Gastrocnemius medialis (tissue), 4 donors: ENCODE results near the gene VWA7. TPM values are rescaled to one million over a fixed set of nuclear protein-coding genes. Genes with fewer than 3 reads are reported as not detected.

Source experiments
- ATAC-seq, 2 donors: fragments of 150-250 bp; one replicate each; pipeline ENCODE4 v1.9.1; 2016
- DNase-seq, 2 donors: peaks; one replicate each; pipeline ENCODE4 v3.0.0-alpha.2; 2019
- H3K27ac ChIP-seq, 4 donors: fragments of 200-600 bp; sonication (generic); 1 replicate in 1 of 4; 2 replicates in 3 of 4; pipeline ENCODE4 v1.5.1; 2016 to 2018; ENCODE audit warnings: mild to moderate bottlenecking in 2 of 4, moderate library complexity in 1 of 4
- H3K27me3 ChIP-seq, 3 donors: fragments of 200-600 bp; sonication (generic) in 2 of 3; 1 replicate in 1 of 3; 2 replicates in 2 of 3; pipeline versions ENCODE4 v1.5.1 to v1.6.0; 2016 to 2019; ENCODE audit warnings: mild to moderate bottlenecking in 1 of 3, moderate library complexity in 1 of 3
- H3K36me3 ChIP-seq, 2 donors: fragments of 200-600 bp; sonication (generic) in 1 of 2; one replicate each; pipeline ENCODE4 v1.5.1; 2017 to 2018
- H3K4me1 ChIP-seq, 2 donors: fragments of 200-600 bp; sonication (generic) in 1 of 2; one replicate each; pipeline ENCODE4 v1.5.1; 2016 to 2017; ENCODE audit warnings: mild to moderate bottlenecking in 2 of 2
- H3K4me3 ChIP-seq, 4 donors: fragments of 200-600 bp; sonication (generic) in 3 of 4; 1 replicate in 1 of 4; 2 replicates in 3 of 4; pipeline ENCODE4 v1.5.1; 2016 to 2019; ENCODE audit warnings: mild to moderate bottlenecking in 2 of 4
- H3K9me3 ChIP-seq, 3 donors: fragments of 200-600 bp; sonication (generic) in 2 of 3; 1 replicate in 1 of 3; 2 replicates in 2 of 3; pipeline ENCODE4 v1.5.1; 2016 to 2019
- POLR2A ChIP-seq, 2 donors: fragments of 450-650 bp; IDR thresholded peaks; one replicate each; pipeline ENCODE4 v1.6.1; 2017; ENCODE audit warnings: antibody characterized with exemption in 2 of 2, mild to moderate bottlenecking in 2 of 2, moderate library complexity in 2 of 2
- in situ Hi-C, 4 donors: fragments of 200-750 bp; cut with MboI; loops; one replicate each; pipeline versions ENCODE4 v1.15.0 to v1.8.0; 2017; ENCODE audit warnings: low sequenced_read_pairs in 4 of 4
- intact Hi-C: fragments of 100-400 bp; cut with DNase I; formaldehyde crosslinking; loops from one replicate; pipeline ENCODE4 v1.15.1; 2023; ENCODE audit warnings: low total_unique reads
- total RNA-seq, 4 donors: library from RNA; depleted of rRNA; stranded (reverse); fragments of >200 nt; gene quantifications; one replicate each; pipeline versions ENCODE4 v1.1.0 to v1.2.3, GENCODE V29; 2016
- TF ChIP-seq, protein P1 (sequence below), 5 experiments: fragments of 450-650 bp in 3 of 5; fragments of 200-600 bp in 2 of 5; sonication (generic) in 2 of 5; IDR thresholded peaks in 4 of 5; conservative IDR thresholded peaks in 1 of 5; 1 replicate in 4 of 5; 2 replicates in 1 of 5; pipeline ENCODE4 v1.5.1; 2016 to 2019; ENCODE audit warnings: antibody characterized with exemption in 5 of 5, mild to moderate bottlenecking in 3 of 5, moderate library complexity in 3 of 5

Gene VWA7
- total RNA-seq, 4 donors from 2014 or later, result 2.0 to 7.8 (median 4.7) TPM

- H3K27ac ChIP-seq, result no peak overlapping the region
- no peaks in the 10 kb centered on the region for H3K27me3 ChIP-seq
- ATAC-seq (no peak), DNase-seq (no peak)
- in situ Hi-C loops, result no loop called here
- peaks cover 16 to 18% of the 10 kb centered on the region in 2 donors for H3K4me1 ChIP-seq
- no peak for TF ChIP-seq POLR2A (IDR thresholded peaks at IDR 0.05)
- TF ChIP-seq, protein P1, sequence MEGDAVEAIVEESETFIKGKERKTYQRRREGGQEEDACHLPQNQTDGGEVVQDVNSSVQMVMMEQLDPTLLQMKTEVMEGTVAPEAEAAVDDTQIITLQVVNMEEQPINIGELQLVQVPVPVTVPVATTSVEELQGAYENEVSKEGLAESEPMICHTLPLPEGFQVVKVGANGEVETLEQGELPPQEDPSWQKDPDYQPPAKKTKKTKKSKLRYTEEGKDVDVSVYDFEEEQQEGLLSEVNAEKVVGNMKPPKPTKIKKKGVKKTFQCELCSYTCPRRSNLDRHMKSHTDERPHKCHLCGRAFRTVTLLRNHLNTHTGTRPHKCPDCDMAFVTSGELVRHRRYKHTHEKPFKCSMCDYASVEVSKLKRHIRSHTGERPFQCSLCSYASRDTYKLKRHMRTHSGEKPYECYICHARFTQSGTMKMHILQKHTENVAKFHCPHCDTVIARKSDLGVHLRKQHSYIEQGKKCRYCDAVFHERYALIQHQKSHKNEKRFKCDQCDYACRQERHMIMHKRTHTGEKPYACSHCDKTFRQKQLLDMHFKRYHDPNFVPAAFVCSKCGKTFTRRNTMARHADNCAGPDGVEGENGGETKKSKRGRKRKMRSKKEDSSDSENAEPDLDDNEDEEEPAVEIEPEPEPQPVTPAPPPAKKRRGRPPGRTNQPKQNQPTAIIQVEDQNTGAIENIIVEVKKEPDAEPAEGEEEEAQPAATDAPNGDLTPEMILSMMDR (IDR thresholded peaks at IDR 0.05 in 4 of 5, conservative IDR thresholded peaks at IDR 0.05 in 1 of 5), result peak in 4 of 5 experiments; percentile 13 to 53 (median 28)
- H3K9me3 ChIP-seq, result no peaks in the 10 kb centered on the region
- intact Hi-C loops, result no loop called here
- H3K4me3 ChIP-seq, result no peak overlapping the region
- H3K36me3 ChIP-seq, result peaks cover 0 to 36% of the 10 kb centered on the region in 2 donors
Observed at GRCh38 chr6:31791324-31792089, 14.4 kb upstream of the VWA7 start.

DNA sequence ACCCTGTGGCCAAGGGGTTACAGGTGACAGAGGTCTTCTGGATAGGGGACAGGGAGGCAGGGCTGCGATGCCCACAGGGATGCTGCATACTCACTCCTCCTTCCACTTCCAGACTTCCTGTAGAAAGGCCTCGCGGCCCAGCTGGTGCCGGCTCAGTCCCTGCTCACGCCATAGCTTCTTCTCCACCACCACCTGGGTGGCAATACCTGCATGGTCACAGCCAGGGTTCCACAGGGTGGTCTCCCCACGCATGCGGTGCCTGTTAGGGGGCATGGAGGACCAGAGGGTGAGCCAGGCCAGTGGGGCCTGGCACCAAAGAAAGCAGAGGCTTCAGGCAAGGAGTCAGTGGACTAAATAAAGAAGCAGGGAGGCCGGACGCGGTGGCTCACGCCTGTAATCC is 8.3 kb upstream of the VWA7 start:
- TF ChIP-seq POLR2A (IDR thresholded peaks at IDR 0.05), result no peak
- TF ChIP-seq, protein P1 (IDR thresholded peaks at IDR 0.05 in 4 of 5, conservative IDR thresholded peaks at IDR 0.05 in 1 of 5), result no peak
- Histone ChIP-seq H3K4me1 (no peaks in the 10 kb centered on the region), H3K9me3 (no peaks in the 10 kb centered on the region), H3K27me3 (no peaks in the 10 kb centered on the region), H3K36me3 (peaks cover 0 to 67% of the 10 kb centered on the region in 2 donors), H3K4me3 (no peak overlapping the region), H3K27ac (no peak overlapping the region)
- DNase-seq (no peak), ATAC-seq (no peak)
- in situ Hi-C loops (no loop called here), intact Hi-C loops (no loop called here)

GRCh38 chr6:31784098-31784925 is 7.2 kb upstream of the VWA7 start:
- H3K36me3 ChIP-seq, result peaks cover 0 to 77% of the 10 kb centered on the region in 2 donors
- ATAC-seq (no peak), DNase-seq (no peak)
- TF ChIP-seq POLR2A (IDR thresholded peaks at IDR 0.05), result no peak
- TF ChIP-seq, protein P1 (IDR thresholded peaks at IDR 0.05 in 4 of 5, conservative IDR thresholded peaks at IDR 0.05 in 1 of 5), result no peak
- H3K27ac ChIP-seq, result no peak overlapping the region
- no peaks in the 10 kb centered on the region for H3K27me3 ChIP-seq
- in situ Hi-C loops, result no loop called here
- H3K4me3 ChIP-seq, result no peak overlapping the region
- intact Hi-C loops, result no loop called here
- H3K9me3 ChIP-seq, result no peaks in the 10 kb centered on the region
- H3K4me1 ChIP-seq, result no peaks in the 10 kb centered on the region

DNA sequence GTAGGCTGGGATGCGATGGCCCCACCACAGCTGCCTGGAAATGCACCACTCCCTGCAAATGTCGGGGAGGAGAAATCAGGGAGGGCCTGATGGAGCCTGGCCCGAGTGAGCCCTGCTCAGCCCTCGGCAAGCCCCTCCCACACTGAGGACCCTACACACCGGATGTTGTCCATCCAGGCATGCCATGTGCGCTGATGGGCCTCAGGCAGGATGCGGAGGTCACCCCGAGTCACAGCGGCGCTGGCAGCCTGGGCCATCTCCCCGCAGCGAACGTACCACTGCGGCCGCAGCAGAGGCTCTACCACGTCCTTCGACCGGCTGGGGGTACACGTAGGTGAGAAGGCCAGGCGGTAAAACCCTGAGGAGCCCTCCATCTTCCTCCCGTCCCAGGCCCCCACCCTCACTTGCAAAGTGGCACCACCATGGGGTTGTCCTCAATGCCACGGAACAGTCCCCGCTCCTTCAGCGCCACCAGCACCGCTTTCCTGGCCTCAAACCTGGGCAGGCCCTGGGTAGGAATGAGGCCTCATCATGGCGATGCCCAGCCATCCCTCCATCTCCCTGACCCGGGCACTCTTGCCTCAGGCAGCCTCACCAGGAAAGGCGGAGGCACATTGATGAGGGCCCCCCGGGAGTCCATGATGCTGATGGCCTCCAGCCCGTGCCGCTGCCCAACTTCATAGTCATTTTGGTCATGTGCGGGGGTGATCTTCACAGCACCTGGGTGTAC is 5.2 kb upstream of the VWA7 start:
- H3K4me1 ChIP-seq, result peaks cover 4 to 5% of the 10 kb centered on the region in 2 donors
- in situ Hi-C loops (no loop called here), intact Hi-C loops (no loop called here)
- peaks cover 0 to 82% of the 10 kb centered on the region in 2 donors for H3K36me3 ChIP-seq
- no peaks in the 10 kb centered on the region for H3K27me3 ChIP-seq
- DNase-seq (no peak), ATAC-seq (no peak)
- no peak overlapping the region for H3K4me3 ChIP-seq
- no peak for TF ChIP-seq POLR2A (IDR thresholded peaks at IDR 0.05)
- TF ChIP-seq, protein P1 (IDR thresholded peaks at IDR 0.05 in 4 of 5, conservative IDR thresholded peaks at IDR 0.05 in 1 of 5), result no peak
- H3K27ac ChIP-seq, result no peak overlapping the region
- H3K9me3 ChIP-seq, result no peaks in the 10 kb centered on the region
